Mesenchymal stem cell (in vitro differentiated cells and primary cell): Measurements from ENCODE around the gene WWOX.

Source experiments
- DNase-seq: peaks from one replicate; pipeline ENCODE4 v3.0.0-alpha.2; 2013
- H2AFZ ChIP-seq: one replicate; pipeline ENCODE4 v1.6.1; 2013; ENCODE audit warnings: low read depth, mild to moderate bottlenecking, control low read depth, inconsistent platforms, low read length, moderate library complexity
- H2AK5ac ChIP-seq: 2 replicates; pipeline ENCODE4 v1.6.1; 2013; ENCODE audit warnings: low read length, moderate library complexity, mild to moderate bottlenecking, inconsistent platforms; ENCODE audit not compliant: severe bottlenecking
- H2BK120ac ChIP-seq: one replicate; pipeline ENCODE4 v1.6.1; 2013; ENCODE audit warnings: low read depth, mild to moderate bottlenecking, inconsistent platforms, low read length, moderate library complexity
- H2BK12ac ChIP-seq, 2 experiments: one replicate each; pipeline ENCODE4 v1.6.1; 2013; ENCODE audit warnings: inconsistent platforms in 2 of 2, low read length in 2 of 2, mild to moderate bottlenecking in 2 of 2, moderate library complexity in 2 of 2, control low read depth in 1 of 2
- H2BK15ac ChIP-seq: one replicate; pipeline ENCODE4 v1.6.1; 2013; ENCODE audit warnings: mild to moderate bottlenecking, low read depth, inconsistent platforms; ENCODE audit not compliant: poor library complexity, severe bottlenecking
- H2BK5ac ChIP-seq: 2 replicates; pipeline ENCODE4 v1.6.1; 2013; ENCODE audit warnings: low read depth, mild to moderate bottlenecking, low read length, control low read depth, inconsistent platforms; ENCODE audit not compliant: poor library complexity, severe bottlenecking
- H3K14ac ChIP-seq, 2 experiments: one replicate each; pipeline ENCODE4 v1.6.1; 2013; ENCODE audit warnings: inconsistent platforms in 2 of 2, low read length in 2 of 2, control low read depth in 1 of 2, mild to moderate bottlenecking in 1 of 2, moderate library complexity in 1 of 2
- H3K18ac ChIP-seq, 2 experiments: one replicate each; pipeline ENCODE4 v1.6.1; 2013; ENCODE audit warnings: inconsistent platforms in 2 of 2, low read length in 2 of 2, control low read depth in 1 of 2, low read depth in 1 of 2, mild to moderate bottlenecking in 1 of 2
- H3K23ac ChIP-seq, 2 experiments: one replicate each; pipeline ENCODE4 v1.6.1; 2013; ENCODE audit warnings: inconsistent platforms in 2 of 2, low read length in 2 of 2, mild to moderate bottlenecking in 2 of 2, moderate library complexity in 2 of 2, control low read depth in 1 of 2
- H3K27ac ChIP-seq: 2 replicates; pipeline ENCODE4 v1.5.1; 2013; ENCODE audit warnings: mild to moderate bottlenecking, moderate library complexity, low read length, control low read depth, inconsistent platforms; ENCODE audit not compliant: poor library complexity, severe bottlenecking
- H3K27me3 ChIP-seq, 2 experiments: 2 replicates each; pipeline versions ENCODE4 v1.6.1 to v1.7.0; 2013; ENCODE audit warnings: low read length in 2 of 2, mild to moderate bottlenecking in 2 of 2, moderate library complexity in 2 of 2, control low read depth in 1 of 2, inconsistent platforms in 1 of 2; ENCODE audit not compliant: control insufficient read depth in 1 of 2, insufficient read depth in 1 of 2
- H3K36me3 ChIP-seq, 2 experiments: 2 replicates each; pipeline versions ENCODE4 v1.6.1 to v1.7.0; 2013; ENCODE audit warnings: low read length in 2 of 2, control low read depth in 1 of 2, inconsistent platforms in 1 of 2, low read depth in 1 of 2, mild to moderate bottlenecking in 1 of 2; ENCODE audit not compliant: insufficient read depth in 2 of 2, control insufficient read depth in 1 of 2
- H3K4ac ChIP-seq, 2 experiments: one replicate each; pipeline ENCODE4 v1.6.1; 2013; ENCODE audit warnings: inconsistent platforms in 2 of 2, low read length in 2 of 2, mild to moderate bottlenecking in 2 of 2, moderate library complexity in 2 of 2, control low read depth in 1 of 2, low read depth in 1 of 2
- H3K4me1 ChIP-seq: 2 replicates; pipeline ENCODE4 v1.6.1; 2013; ENCODE audit warnings: low read depth, low read length, control low read depth; ENCODE audit not compliant: control insufficient read depth, insufficient read depth
- H3K4me2 ChIP-seq: 2 replicates; pipeline ENCODE4 v1.6.1; 2013; ENCODE audit warnings: low read length, mild to moderate bottlenecking, inconsistent platforms; ENCODE audit not compliant: poor library complexity, severe bottlenecking
- H3K4me3 ChIP-seq, 2 experiments: 2 replicates each; pipeline versions ENCODE4 v1.5.1 to v1.7.0; 2013; ENCODE audit warnings: low read length in 2 of 2, mild to moderate bottlenecking in 2 of 2, control low read depth in 1 of 2, low read depth in 1 of 2; ENCODE audit not compliant: insufficient read depth in 1 of 2
- H3K79me1 ChIP-seq: replicated peaks from 2 replicates; pipeline ENCODE4 v1.6.1; 2013; ENCODE audit warnings: mild to moderate bottlenecking, control low read depth, low read length, inconsistent platforms; ENCODE audit not compliant: poor library complexity, severe bottlenecking
- H3K9ac ChIP-seq: 2 replicates; pipeline ENCODE4 v1.7.0; 2013; ENCODE audit warnings: mild to moderate bottlenecking, low read length, moderate library complexity
- H3K9me3 ChIP-seq: 2 replicates; pipeline ENCODE4 v1.7.0; 2013; ENCODE audit warnings: mild to moderate bottlenecking, low read length; ENCODE audit not compliant: control insufficient read depth
- H4K8ac ChIP-seq: one replicate; pipeline ENCODE4 v1.6.1; 2013; ENCODE audit warnings: inconsistent platforms, mild to moderate bottlenecking, low read length, moderate library complexity
- H4K91ac ChIP-seq: one replicate; pipeline ENCODE4 v1.6.1; 2013; ENCODE audit warnings: mild to moderate bottlenecking, low read length, inconsistent platforms
- WGBS: methylation state at CpG from one replicate; pipeline ENCODE4 v1.1.7; 2013; ENCODE audit warnings: mixed read lengths; 5-methylcytosine and 5-hydroxymethylcytosine counted together

Gene WWOX

DNA sequence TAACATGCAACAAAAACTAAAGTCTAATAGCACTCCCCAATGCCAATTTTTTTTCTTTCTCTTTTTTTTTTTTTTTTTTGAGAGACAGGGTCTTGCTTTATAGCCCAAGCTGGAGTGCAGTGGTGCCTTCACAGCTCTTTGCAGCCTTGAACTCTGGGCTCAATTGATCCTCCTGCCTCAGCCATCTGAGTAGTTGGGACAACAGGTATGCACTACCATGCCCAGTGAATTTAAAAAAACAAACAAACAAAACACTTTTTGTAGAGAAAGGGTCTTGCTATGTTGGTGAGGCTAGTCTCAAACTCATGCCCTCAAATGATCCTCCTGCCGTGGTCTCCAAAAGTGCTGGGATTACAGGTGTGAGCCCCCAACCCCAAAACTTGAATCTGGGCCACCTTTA, 632.3 kb downstream of the WWOX start:
- Histone ChIP-seq H3K36me3 (no peaks in the 10 kb centered on the region), H2BK120ac (no peak overlapping the region), H3K4me2 (no peak overlapping the region), H3K4me1 (no peaks in the 10 kb centered on the region), H4K91ac (no peak overlapping the region), H2BK15ac (no peak overlapping the region), H3K9me3 (no peaks in the 10 kb centered on the region), H3K4me3 (no peak overlapping the region), H4K8ac (no peak overlapping the region), H3K18ac (no peak overlapping the region), H2BK5ac (no peak overlapping the region), H3K23ac (no peak overlapping the region), H2AK5ac (no peak overlapping the region), H3K79me1 (no peaks in the 10 kb centered on the region), H3K14ac (no peak overlapping the region), H3K27me3 (no peaks in the 10 kb centered on the region), H2AFZ (no peak overlapping the region), H3K4ac (no peak overlapping the region), H3K27ac (no peak overlapping the region), H3K9ac (no peak overlapping the region), H2BK12ac (no peak overlapping the region)
- 100% methylated on average over 1 of the region's 1 CpG for WGBS
- DNase-seq, result no peak

DNA sequence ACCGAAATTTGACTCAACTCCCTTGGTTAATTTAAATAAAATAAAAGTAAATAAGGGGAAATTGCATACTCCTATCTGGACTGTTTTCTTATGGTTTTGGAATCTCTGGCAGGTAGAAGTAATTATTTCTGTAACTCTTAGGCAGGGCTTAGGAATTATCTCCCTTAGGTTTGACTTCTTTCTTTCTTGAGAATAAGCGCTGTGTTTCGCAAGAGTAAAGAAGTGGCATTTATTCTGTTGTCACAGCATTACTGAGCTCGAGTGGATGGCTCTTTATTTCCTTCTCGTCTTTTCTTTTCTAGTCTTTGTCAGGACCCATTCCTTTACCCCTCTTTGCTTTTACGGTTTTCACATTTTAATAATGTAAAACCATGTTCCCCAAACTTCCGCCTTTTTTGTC, 633.2 kb downstream of the WWOX start:
- Histone ChIP-seq H3K4me3 (no peak overlapping the region), H2BK15ac (no peak overlapping the region), H3K4me2 (no peak overlapping the region), H3K4ac (no peak overlapping the region), H3K18ac (no peak overlapping the region), H3K14ac (no peak overlapping the region), H2AFZ (no peak overlapping the region), H3K27me3 (no peaks in the 10 kb centered on the region), H2AK5ac (no peak overlapping the region), H3K27ac (no peak overlapping the region), H3K9ac (no peak overlapping the region), H2BK5ac (no peak overlapping the region), H3K9me3 (no peaks in the 10 kb centered on the region), H3K4me1 (no peaks in the 10 kb centered on the region), H3K36me3 (no peaks in the 10 kb centered on the region), H2BK120ac (no peak overlapping the region), H3K79me1 (no peaks in the 10 kb centered on the region), H2BK12ac (no peak overlapping the region), H3K23ac (no peak overlapping the region), H4K91ac (no peak overlapping the region), H4K8ac (no peak overlapping the region)
- DNase-seq, result no peak
- WGBS, result 92% methylated on average over 5 of the region's 7 CpGs

DNA sequence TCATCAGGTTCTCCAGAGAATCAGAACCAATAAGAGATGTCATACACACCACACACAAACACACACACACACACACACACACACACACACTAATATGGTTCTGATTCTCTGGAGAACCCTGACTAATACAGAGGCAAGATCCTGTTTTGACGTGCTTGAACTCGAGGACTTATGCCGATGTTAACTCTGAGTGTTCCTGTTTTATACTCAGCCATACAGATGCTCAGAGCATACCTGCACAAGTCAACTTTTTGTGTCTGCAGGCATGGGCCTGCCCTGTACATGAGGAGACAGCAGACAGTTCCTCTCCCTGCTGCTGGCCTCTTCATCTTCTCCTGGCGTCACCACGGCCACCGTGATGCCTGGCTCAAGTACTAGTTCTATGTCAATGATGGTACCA, 635.9 kb downstream of the WWOX start:
- no peak overlapping the region for H3K4ac ChIP-seq
- no peak overlapping the region for H3K4me2 ChIP-seq
- H3K4me3 ChIP-seq, result no peak overlapping the region
- 97% methylated on average over 6 of the region's 6 CpGs for whole genome bisulfite sequencing
- no peak overlapping the region for H4K8ac ChIP-seq
- no peak overlapping the region for H3K23ac ChIP-seq
- H3K18ac ChIP-seq, result no peak overlapping the region
- no peak overlapping the region for H2BK5ac ChIP-seq
- no peak overlapping the region for H2BK120ac ChIP-seq
- no peaks in the 10 kb centered on the region for H3K4me1 ChIP-seq
- no peaks in the 10 kb centered on the region for H3K36me3 ChIP-seq
- no peaks in the 10 kb centered on the region for H3K79me1 ChIP-seq
- H2BK15ac ChIP-seq, result no peak overlapping the region
- no peak overlapping the region for H2AK5ac ChIP-seq
- H2BK12ac ChIP-seq, result no peak overlapping the region
- no peak overlapping the region for H3K14ac ChIP-seq
- H3K27me3 ChIP-seq, result no peaks in the 10 kb centered on the region
- no peaks in the 10 kb centered on the region for H3K9me3 ChIP-seq
- no peak overlapping the region for H3K27ac ChIP-seq
- no peak for DNase-seq
- H2AFZ ChIP-seq, result no peak overlapping the region
- H3K9ac ChIP-seq, result no peak overlapping the region
- no peak overlapping the region for H4K91ac ChIP-seq

DNA sequence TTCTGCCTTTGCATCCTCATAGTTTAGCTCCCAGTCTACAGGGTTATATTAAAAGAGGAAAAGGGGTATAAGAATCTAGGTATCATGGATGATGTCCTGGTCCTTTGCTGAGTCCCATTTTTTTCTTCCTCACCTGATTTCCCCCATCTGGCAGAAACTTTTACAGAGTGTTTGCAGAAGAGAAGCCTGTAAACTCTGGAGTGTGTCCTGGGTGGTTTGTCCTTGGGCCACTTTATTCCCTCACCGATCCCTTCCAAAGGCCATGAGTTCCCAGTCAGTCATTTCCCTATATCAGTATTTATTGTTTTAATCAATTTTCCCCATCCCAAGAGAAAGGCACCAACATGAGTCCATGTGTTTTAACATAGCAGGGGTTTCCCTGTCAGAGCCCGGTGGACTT, 638.2 kb downstream of the WWOX start:
- no peak overlapping the region for H4K8ac ChIP-seq
- H2BK15ac ChIP-seq, result no peak overlapping the region
- no peaks in the 10 kb centered on the region for H3K9me3 ChIP-seq
- H2BK5ac ChIP-seq, result no peak overlapping the region
- H3K79me1 ChIP-seq, result no peaks in the 10 kb centered on the region
- H3K14ac ChIP-seq, result no peak overlapping the region
- no peak overlapping the region for H3K18ac ChIP-seq
- 100% methylated on average over 2 of the region's 2 CpGs for WGBS
- H4K91ac ChIP-seq, result no peak overlapping the region
- H3K4me1 ChIP-seq, result no peaks in the 10 kb centered on the region
- no peak overlapping the region for H3K4me2 ChIP-seq
- H2AFZ ChIP-seq, result no peak overlapping the region
- DNase-seq, result no peak
- H3K27ac ChIP-seq, result no peak overlapping the region
- H3K23ac ChIP-seq, result no peak overlapping the region
- no peak overlapping the region for H3K9ac ChIP-seq
- no peak overlapping the region for H2BK12ac ChIP-seq
- no peaks in the 10 kb centered on the region for H3K36me3 ChIP-seq
- no peak overlapping the region for H2AK5ac ChIP-seq
- H3K4me3 ChIP-seq, result no peak overlapping the region
- no peak overlapping the region for H2BK120ac ChIP-seq
- H3K27me3 ChIP-seq, result no peaks in the 10 kb centered on the region
- H3K4ac ChIP-seq, result no peak overlapping the region
